ENCODE data around the gene ATF6B. TPM values are rescaled to one million over a fixed set of nuclear protein-coding genes. Genes with fewer than 3 reads are reported as not detected.

Gene ATF6B
- total RNA-seq, 2 experiments from 2014 or later: 142 to 147 TPM

- no peaks in the 10 kb centered on the region for H3K36me3 Mint-ChIP-seq (ENCODE audit: low read depth)
- no peak overlapping the region for H3K27ac Mint-ChIP-seq
- ChIA-PET CTCF (interaction anchor here (0.7 kb wide), 1 partner anchor 82 kb away, joined by 3 read pairs; no protein-coding TSS in a partner anchor), POLR2A (interaction anchor here (0.6 kb wide), 1 partner anchor 15 kb away, joined by 3 read pairs; no protein-coding TSS in a partner anchor)
- H3K27me3 Mint-ChIP-seq: peaks cover 22% of the 10 kb centered on the region
- H3K9me3 Mint-ChIP-seq: no peaks in the 10 kb centered on the region
- H3K4me3 Mint-ChIP-seq: no peak overlapping the region
- no peaks in the 10 kb centered on the region for H3K4me1 Mint-ChIP-seq
- DNase-seq: no peak
Observed at GRCh38 chr6:32139590-32139989, 11.5 kb upstream of the ATF6B start.

GRCh38 chr6:32137454-32137853 lies 9.4 kb upstream of the ATF6B start:
- POLR2A ChIA-PET: no interaction called here

DNA sequence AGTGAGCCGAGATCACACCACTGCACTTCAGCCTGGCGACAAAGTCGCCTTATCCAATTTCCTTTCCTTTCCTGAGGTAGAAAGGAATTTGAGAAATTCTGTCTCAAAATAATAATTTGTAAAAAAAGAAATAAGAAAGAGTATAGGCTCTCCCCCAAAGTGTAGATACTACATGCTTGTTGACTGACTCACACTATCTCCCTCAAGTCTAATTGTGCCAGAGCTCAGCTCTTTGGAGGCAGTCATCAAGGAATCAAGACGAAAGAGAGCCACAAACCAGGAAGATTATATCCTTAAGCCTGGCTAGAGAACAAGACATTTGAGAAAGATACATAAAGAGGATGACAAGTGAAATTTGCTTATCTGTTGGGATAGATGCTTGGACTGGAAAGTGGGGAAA lies 5.7 kb upstream of the ATF6B start:
- no peak overlapping the region for H3K27ac Mint-ChIP-seq
- H3K36me3 Mint-ChIP-seq (ENCODE audit: low read depth): no peaks in the 10 kb centered on the region
- peaks cover 17% of the 10 kb centered on the region for H3K4me1 Mint-ChIP-seq
- no peak for DNase-seq
- peaks cover 16% of the 10 kb centered on the region for H3K27me3 Mint-ChIP-seq
- POLR2A ChIA-PET: no interaction called here
- CTCF ChIA-PET: no interaction called here
- no peaks in the 10 kb centered on the region for H3K9me3 Mint-ChIP-seq
- H3K4me3 Mint-ChIP-seq: no peak overlapping the region

More at GRCh38 chr6:32137454-32137853, 9.4 kb upstream of the ATF6B start:
- DNase-seq: no peak
- Mint-ChIP-seq H3K27ac (no peak overlapping the region), H3K9me3 (no peaks in the 10 kb centered on the region), H3K27me3 (peaks cover 24% of the 10 kb centered on the region), H3K4me1 (no peaks in the 10 kb centered on the region), H3K36me3 (ENCODE audit: low read depth) (no peaks in the 10 kb centered on the region), H3K4me3 (no peak overlapping the region)
- CTCF ChIA-PET: no interaction called here

- Mint-ChIP-seq H3K4me3 (peak overlapping the region; percentile 30), H3K27me3 (peaks cover 16% of the 10 kb centered on the region), H3K4me1 (peaks cover 26% of the 10 kb centered on the region), H3K27ac (no peak overlapping the region), H3K36me3 (ENCODE audit: low read depth) (peaks cover 6% of the 10 kb centered on the region), H3K9me3 (no peaks in the 10 kb centered on the region)
- DNase-seq: no peak
- CTCF ChIA-PET: interaction anchor here (1.6 to 2.6 kb wide), 2 partner anchors 14 to 17 kb away, joined by 3 to 12 read pairs; no protein-coding TSS in a partner anchor
- POLR2A ChIA-PET: no interaction called here
Observed at GRCh38 chr6:32132110-32132509, 4.1 kb upstream of the ATF6B start.

- Mint-ChIP-seq H3K4me3 (no peak overlapping the region), H3K27ac (no peak overlapping the region), H3K36me3 (ENCODE audit: low read depth) (peaks cover 12% of the 10 kb centered on the region), H3K9me3 (no peaks in the 10 kb centered on the region), H3K27me3 (peaks cover 16% of the 10 kb centered on the region), H3K4me1 (peaks cover 33% of the 10 kb centered on the region)
- ChIA-PET CTCF (interaction anchor here (1.6 to 2.6 kb wide), 2 partner anchors 13 to 17 kb away, joined by 3 to 12 read pairs; no protein-coding TSS in a partner anchor), POLR2A (interaction anchor here (1.5 kb wide), 1 partner anchor 64 kb away, joined by 4 read pairs; no protein-coding TSS in a partner anchor)
- DNase-seq: no peak
Observed at GRCh38 chr6:32131439-32131948, 3.4 kb upstream of the ATF6B start.

DNA sequence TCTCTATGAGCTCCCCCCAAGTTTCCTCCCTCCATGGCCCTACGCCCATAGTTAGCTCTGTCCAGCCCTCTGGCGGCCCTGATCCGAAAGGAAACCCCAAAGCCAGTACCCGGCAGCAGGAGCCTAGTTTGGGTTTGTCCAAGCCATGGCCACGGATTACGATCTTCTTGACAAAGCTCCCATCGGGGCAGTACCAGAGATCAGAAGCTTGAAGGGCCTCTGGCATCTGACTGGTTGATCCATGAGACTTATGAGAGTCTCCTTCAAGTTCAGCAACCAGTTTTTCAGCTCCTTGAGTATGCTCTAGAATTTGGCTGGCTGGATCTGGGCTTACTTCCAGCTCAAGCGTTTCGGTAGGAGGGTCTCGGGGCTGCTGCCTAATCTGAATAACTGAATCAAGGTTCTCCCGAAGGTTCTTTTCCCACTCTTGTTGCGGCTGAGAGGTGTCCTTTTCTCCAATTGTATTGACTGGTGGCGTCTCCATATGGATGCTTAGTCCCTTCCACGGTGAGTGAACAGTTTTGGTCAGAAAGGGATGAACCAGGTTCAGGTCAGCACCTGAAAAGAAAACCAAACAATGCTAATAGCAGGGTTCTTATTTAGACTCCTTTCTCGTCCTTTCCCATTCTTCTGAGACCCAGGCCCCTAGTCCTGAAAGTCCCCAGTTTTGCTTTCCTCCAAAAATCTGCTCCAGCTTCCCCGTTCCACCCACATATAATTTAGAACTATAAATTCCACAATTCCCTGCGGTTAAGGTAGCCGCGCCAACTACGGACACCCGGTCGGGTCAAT lies 1.4 kb upstream of the ATF6B start:
- peaks cover 22% of the 10 kb centered on the region for H3K36me3 Mint-ChIP-seq (ENCODE audit: low read depth)
- DNase-seq: no peak
- ChIA-PET POLR2A (interaction anchor here (1.2 to 3.6 kb wide), 13 partner anchors 8 to 724 kb away, joined by 3 to 31 read pairs (median 5); partner anchors contain the start of genes AGPAT1, DXO, EHMT2 and GPANK1), CTCF (interaction anchor here (1.0 to 2.9 kb wide), 5 partner anchors 11 to 66 kb away, joined by 3 to 21 read pairs (median 9); no protein-coding TSS in a partner anchor)
- no peaks in the 10 kb centered on the region for H3K9me3 Mint-ChIP-seq
- H3K4me3 Mint-ChIP-seq: peak overlapping the region; percentile 87
- peak overlapping the region; percentile 92 for H3K27ac Mint-ChIP-seq
- H3K4me1 Mint-ChIP-seq: peaks cover 41% of the 10 kb centered on the region
- H3K27me3 Mint-ChIP-seq: peaks cover 9% of the 10 kb centered on the region

DNA sequence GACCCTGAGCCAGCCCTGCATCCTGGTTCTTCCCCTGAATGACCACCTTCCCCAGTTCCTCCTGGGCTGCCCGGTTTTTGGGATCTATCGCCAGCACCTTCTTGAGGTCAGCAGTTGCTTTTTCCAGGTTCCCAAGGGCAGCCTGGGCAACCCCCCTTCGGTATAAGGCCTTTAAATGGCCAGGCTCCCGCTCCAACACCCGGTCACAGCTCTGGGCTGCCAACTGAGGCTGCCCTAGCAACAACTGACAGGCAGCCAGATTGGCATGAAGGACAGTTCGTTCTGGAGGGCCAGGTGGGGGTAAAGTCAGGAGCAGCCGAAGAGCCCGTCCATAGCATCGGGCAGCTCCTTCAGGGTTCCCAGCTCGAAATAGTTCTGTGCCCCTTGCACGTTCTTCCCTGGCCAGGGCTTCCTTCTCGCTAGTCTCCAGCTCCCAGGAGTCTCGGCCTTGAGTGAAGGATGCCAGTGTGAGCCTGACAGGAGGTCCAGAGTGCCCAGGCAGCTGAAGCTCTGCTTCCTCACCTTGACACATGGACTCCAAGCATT lies 778 bp upstream of the ATF6B start:
- H3K36me3 Mint-ChIP-seq (ENCODE audit: low read depth): peaks cover 28% of the 10 kb centered on the region
- CTCF ChIA-PET: interaction anchor here (0.6 to 2.9 kb wide), 5 partner anchors 10 to 710 kb away, joined by 3 to 21 read pairs (median 9); partner anchors contain the start of gene TAP2
- DNase-seq: peak; percentile 23
- peak overlapping the region; percentile 92 for H3K27ac Mint-ChIP-seq
- peak overlapping the region; percentile 92 for H3K4me3 Mint-ChIP-seq
- H3K27me3 Mint-ChIP-seq: peaks cover 6% of the 10 kb centered on the region
- no peaks in the 10 kb centered on the region for H3K9me3 Mint-ChIP-seq
- peaks cover 45% of the 10 kb centered on the region for H3K4me1 Mint-ChIP-seq
- POLR2A ChIA-PET: interaction anchor here (0.6 to 3.6 kb wide), 22 partner anchors 10 to 843 kb away, joined by 3 to 31 read pairs (median 6); partner anchors contain the start of genes AGPAT1, DXO, EHMT2 and GPANK1

DNA sequence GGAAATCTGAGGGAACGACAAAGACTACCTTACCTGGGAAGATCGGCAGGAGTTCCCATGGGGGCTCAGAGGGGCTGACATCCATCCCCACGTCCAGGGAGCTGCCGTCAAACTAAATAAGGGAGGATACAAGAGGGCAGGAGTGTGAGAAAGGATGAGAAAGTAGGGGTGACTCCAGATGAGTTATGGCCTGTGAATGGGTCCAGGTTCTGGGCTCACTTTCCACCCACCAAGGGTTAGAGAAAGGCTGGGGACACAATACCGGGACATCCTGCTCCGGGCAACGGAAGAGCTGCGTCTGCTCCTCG lies 683 bp downstream of the ATF6B start:
- Mint-ChIP-seq H3K27ac (peak overlapping the region; percentile 92), H3K4me1 (peaks cover 48% of the 10 kb centered on the region), H3K36me3 (ENCODE audit: low read depth) (peaks cover 35% of the 10 kb centered on the region), H3K4me3 (peak overlapping the region; percentile 92), H3K9me3 (no peaks in the 10 kb centered on the region), H3K27me3 (peaks cover 3% of the 10 kb centered on the region)
- ChIA-PET POLR2A (interaction anchor here (1.0 to 3.6 kb wide), 11 partner anchors 9 to 845 kb away, joined by 3 to 31 read pairs (median 7); partner anchors contain the start of genes AGPAT1, GPSM3, PBX2 and RNF5), CTCF (interaction anchor here (1.5 to 2.9 kb wide), 3 partner anchors 9 to 711 kb away, joined by 3 to 21 read pairs (median 20); partner anchors contain the start of gene TAP2)
- no peak for DNase-seq

GRCh38 chr6:32126880-32127279 lies 1.2 kb downstream of the ATF6B start:
- POLR2A ChIA-PET: interaction anchor here (1.0 to 3.6 kb wide), 8 partner anchors 8 to 845 kb away, joined by 3 to 31 read pairs (median 8); partner anchors contain the start of genes AGPAT1, GPSM3 and RNF5
- DNase-seq: no peak

DNA sequence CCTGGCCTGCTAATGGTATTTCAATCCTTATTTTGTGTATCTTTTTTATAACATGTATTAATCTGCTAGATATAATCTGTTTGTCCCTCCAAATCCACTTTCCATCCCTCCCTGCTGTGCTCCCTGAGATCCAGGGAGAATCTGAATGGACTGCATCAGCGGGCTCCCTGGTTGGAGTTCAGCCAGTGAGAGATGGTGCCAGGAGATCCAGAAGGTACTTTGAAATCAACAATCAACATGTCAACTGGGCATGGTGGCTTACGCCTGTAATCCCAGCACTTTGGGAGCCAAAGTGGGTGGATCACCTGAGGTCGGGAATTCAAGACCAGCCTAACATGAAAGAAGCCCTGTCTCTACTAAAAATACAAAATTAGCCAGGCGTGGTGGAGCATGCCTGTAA lies 4.4 kb downstream of the ATF6B start:
- Mint-ChIP-seq H3K27me3 (no peaks in the 10 kb centered on the region), H3K4me1 (peaks cover 31% of the 10 kb centered on the region), H3K27ac (no peak overlapping the region), H3K36me3 (ENCODE audit: low read depth) (peaks cover 66% of the 10 kb centered on the region), H3K9me3 (no peaks in the 10 kb centered on the region), H3K4me3 (no peak overlapping the region)
- ChIA-PET CTCF (no interaction called here), POLR2A (no interaction called here)
- DNase-seq: no peak

More at GRCh38 chr6:32126880-32127279, 1.2 kb downstream of the ATF6B start:
- peaks cover 48% of the 10 kb centered on the region for H3K4me1 Mint-ChIP-seq
- H3K27me3 Mint-ChIP-seq: no peaks in the 10 kb centered on the region
- no peaks in the 10 kb centered on the region for H3K9me3 Mint-ChIP-seq
- peak overlapping the region; percentile 92 for H3K27ac Mint-ChIP-seq
- peaks cover 39% of the 10 kb centered on the region for H3K36me3 Mint-ChIP-seq (ENCODE audit: low read depth)
- H3K4me3 Mint-ChIP-seq: peak overlapping the region; percentile 92
- CTCF ChIA-PET: interaction anchor here (0.6 to 2.9 kb wide), 3 partner anchors 8 to 80 kb away, joined by 3 to 21 read pairs (median 20); no protein-coding TSS in a partner anchor

DNA sequence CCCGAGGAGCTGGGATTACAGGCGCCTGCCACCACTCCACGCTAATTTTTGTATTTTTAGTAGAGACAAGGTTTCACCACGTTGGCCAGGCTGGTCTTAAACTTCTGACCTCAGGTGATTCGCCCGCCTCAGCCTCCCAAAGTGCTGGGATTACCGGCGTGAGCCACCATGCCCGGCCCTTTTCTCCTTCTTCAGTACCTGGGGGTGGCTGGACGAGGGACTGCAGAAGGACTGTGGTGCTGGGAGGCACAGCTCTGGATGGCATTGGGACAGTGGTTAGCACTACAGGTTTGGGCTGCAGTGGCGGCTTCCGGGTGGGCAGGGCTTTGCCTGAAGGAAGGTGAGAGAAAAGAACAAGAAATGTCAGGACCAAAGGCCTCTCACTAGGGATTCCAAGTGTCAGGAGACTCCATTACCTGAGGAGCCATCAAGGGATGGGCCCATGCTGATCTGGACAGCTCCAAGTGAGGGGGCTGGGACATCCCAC lies 7.4 kb downstream of the ATF6B start:
- no peak overlapping the region for H3K27ac Mint-ChIP-seq
- DNase-seq: no peak
- ChIA-PET POLR2A (interaction anchor here (1.0 to 1.3 kb wide), 2 partner anchors 9 to 11 kb away, joined by 3 read pairs; partner anchors contain the start of genes FKBPL and TNXB), CTCF (no interaction called here)
- H3K4me1 Mint-ChIP-seq: peaks cover 8% of the 10 kb centered on the region
- H3K9me3 Mint-ChIP-seq: no peaks in the 10 kb centered on the region
- peaks cover 68% of the 10 kb centered on the region for H3K36me3 Mint-ChIP-seq (ENCODE audit: low read depth)
- no peaks in the 10 kb centered on the region for H3K27me3 Mint-ChIP-seq
- no peak overlapping the region for H3K4me3 Mint-ChIP-seq

GRCh38 chr6:32118782-32119628 lies 9.0 kb downstream of the ATF6B start:
- H3K4me1 Mint-ChIP-seq: peaks cover 4% of the 10 kb centered on the region
- H3K27me3 Mint-ChIP-seq: no peaks in the 10 kb centered on the region
- peak; percentile 78 for DNase-seq
- H3K27ac Mint-ChIP-seq: peak overlapping the region; percentile 24
- H3K9me3 Mint-ChIP-seq: no peaks in the 10 kb centered on the region
- ChIA-PET CTCF (interaction anchor here (0.9 to 2.5 kb wide), 14 partner anchors 9 to 135 kb away, joined by 3 to 21 read pairs (median 4); partner anchors contain the start of genes ATF6B and FKBPL), POLR2A (interaction anchor here (1.0 to 2.4 kb wide), 4 partner anchors 9 to 76 kb away, joined by 4 to 10 read pairs (median 8); partner anchors contain the start of genes ATF6B and FKBPL)
- no peak overlapping the region for H3K4me3 Mint-ChIP-seq
- H3K36me3 Mint-ChIP-seq (ENCODE audit: low read depth): peaks cover 69% of the 10 kb centered on the region
